ENCODE data around the gene SEC22A.
"Not testable (repeated sequence)": the region's sequence is repeated elsewhere in the genome, so short reads cannot be mapped to it uniquely, and the experiment has no call there.

The SEC22A gene

GRCh38 chr3:123180791-123181190 is 21.0 kb upstream of the SEC22A start:
- no peak for DNase-seq (ENCODE audit: low spot score)

- no peak for DNase-seq (ENCODE audit: low spot score)
Observed at GRCh38 chr3:123186695-123187094, 15.0 kb upstream of the SEC22A start.

- DNase-seq (ENCODE audit: low spot score): no peak
Observed at GRCh38 chr3:123188058-123188457, 13.7 kb upstream of the SEC22A start.

- peak; percentile 2 for DNase-seq (ENCODE audit: low spot score)
Observed at GRCh38 chr3:123193448-123194101, 8.2 kb upstream of the SEC22A start.

GRCh38 chr3:123194552-123194951 is 7.2 kb upstream of the SEC22A start:
- peak; percentile 11 for DNase-seq (ENCODE audit: low spot score)

GRCh38 chr3:123198372-123198771 is 3.4 kb upstream of the SEC22A start:
- no peak for DNase-seq (ENCODE audit: low spot score)

- no peak for DNase-seq (ENCODE audit: low spot score)
Observed at GRCh38 chr3:123201223-123201556, 553 bp upstream of the SEC22A start.

GRCh38 chr3:123202451-123202850 is 708 bp downstream of the SEC22A start:
- peak; percentile 1 for DNase-seq (ENCODE audit: low spot score)

- DNase-seq (ENCODE audit: low spot score): no peak
Observed at GRCh38 chr3:123218990-123219389, 17.2 kb downstream of the SEC22A start.

GRCh38 chr3:123221369-123221768 is 19.6 kb downstream of the SEC22A start:
- not testable (repeated sequence) for DNase-seq (ENCODE audit: low spot score)

- DNase-seq (ENCODE audit: low spot score): no peak
Observed at GRCh38 chr3:123225016-123225415, 23.3 kb downstream of the SEC22A start.

- no peak for DNase-seq (ENCODE audit: low spot score)
Observed at GRCh38 chr3:123226549-123226948, 24.8 kb downstream of the SEC22A start.

GRCh38 chr3:123229145-123229544 is 27.4 kb downstream of the SEC22A start:
- no peak for DNase-seq (ENCODE audit: low spot score)

- no peak for DNase-seq (ENCODE audit: low spot score)
Observed at GRCh38 chr3:123236902-123237301, 35.2 kb downstream of the SEC22A start.

GRCh38 chr3:123239186-123239585 is 37.4 kb downstream of the SEC22A start:
- not testable (repeated sequence) for DNase-seq (ENCODE audit: low spot score)

GRCh38 chr3:123239756-123240155 is 38.0 kb downstream of the SEC22A start:
- no peak for DNase-seq (ENCODE audit: low spot score)

- DNase-seq (ENCODE audit: low spot score): no peak
Observed at GRCh38 chr3:123244128-123244527, 42.4 kb downstream of the SEC22A start.

- DNase-seq (ENCODE audit: low spot score): no peak
Observed at GRCh38 chr3:123246866-123247265, 45.1 kb downstream of the SEC22A start.

- DNase-seq (ENCODE audit: low spot score): no peak
Observed at GRCh38 chr3:123256256-123256655, 54.5 kb downstream of the SEC22A start.

GRCh38 chr3:123258359-123258758 is 56.6 kb downstream of the SEC22A start:
- DNase-seq (ENCODE audit: low spot score): no peak

- peak; percentile 52 for DNase-seq (ENCODE audit: low spot score)
Observed at GRCh38 chr3:123258811-123259420, 57.2 kb downstream of the SEC22A start.

GRCh38 chr3:123261666-123262065 is 59.9 kb downstream of the SEC22A start:
- DNase-seq (ENCODE audit: low spot score): no peak

- DNase-seq (ENCODE audit: low spot score): no peak
Observed at GRCh38 chr3:123262226-123262625, 60.5 kb downstream of the SEC22A start.

GRCh38 chr3:123262868-123263267 is 61.1 kb downstream of the SEC22A start:
- no peak for DNase-seq (ENCODE audit: low spot score)

Measured in pons (tissue), 1 donor.